ENCODE data around the gene OSGIN1.

OSGIN1 gene, protein sequence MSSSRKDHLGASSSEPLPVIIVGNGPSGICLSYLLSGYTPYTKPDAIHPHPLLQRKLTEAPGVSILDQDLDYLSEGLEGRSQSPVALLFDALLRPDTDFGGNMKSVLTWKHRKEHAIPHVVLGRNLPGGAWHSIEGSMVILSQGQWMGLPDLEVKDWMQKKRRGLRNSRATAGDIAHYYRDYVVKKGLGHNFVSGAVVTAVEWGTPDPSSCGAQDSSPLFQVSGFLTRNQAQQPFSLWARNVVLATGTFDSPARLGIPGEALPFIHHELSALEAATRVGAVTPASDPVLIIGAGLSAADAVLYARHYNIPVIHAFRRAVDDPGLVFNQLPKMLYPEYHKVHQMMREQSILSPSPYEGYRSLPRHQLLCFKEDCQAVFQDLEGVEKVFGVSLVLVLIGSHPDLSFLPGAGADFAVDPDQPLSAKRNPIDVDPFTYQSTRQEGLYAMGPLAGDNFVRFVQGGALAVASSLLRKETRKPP

DNA sequence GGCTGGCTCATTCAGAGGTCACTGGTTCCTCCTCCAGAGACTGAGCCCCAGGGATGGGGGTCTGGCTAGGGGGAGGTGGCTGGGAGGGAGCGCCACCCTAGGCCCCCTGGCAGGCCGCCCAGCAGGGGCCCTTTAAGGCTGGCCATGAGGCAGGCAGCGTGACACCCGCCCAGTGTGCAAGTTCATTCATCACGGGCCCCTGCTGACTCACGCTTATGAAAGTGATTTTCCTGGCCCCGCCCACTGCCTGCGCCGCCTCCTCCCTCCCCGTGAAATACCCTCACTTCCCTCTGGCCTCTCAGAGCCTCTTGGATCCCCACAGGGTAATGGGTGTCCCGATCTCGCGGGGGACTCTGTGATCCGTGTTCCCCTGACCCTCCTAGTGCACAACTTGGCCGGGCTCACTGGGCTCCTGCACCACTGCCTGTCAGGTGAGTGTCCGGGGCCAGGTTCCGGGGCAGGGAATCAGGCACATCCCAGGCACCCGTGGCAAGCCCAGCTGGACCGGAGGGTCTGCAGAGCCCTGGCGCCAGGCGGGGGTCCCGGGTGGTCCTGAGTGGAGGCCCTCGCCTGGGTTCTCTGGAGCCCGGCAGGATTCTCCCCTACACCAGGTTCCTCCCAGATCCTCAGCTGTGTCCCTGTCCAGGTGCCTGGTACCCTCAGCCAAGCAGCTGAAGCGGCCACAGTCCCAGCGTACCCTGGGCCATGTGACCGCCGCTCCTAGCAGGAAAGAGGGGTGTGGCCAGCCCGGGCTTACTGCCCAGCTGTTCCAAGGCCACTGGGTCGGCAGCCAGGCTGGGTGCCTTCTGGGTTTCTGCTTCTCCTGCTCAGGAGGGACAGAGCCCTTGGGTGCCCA lies at the start of gene OSGIN1:
Gene OSGIN1 (plus strand): TSS at position 301 of the 856 bp plus-strand sequence. CDS start 4,432 bp downstream, outside the sequence.
- H3K4me3 ChIP-seq (ENCODE audit: low read depth, low read length), result peak within 1 kb of the TSS; percentile 77
- TF ChIP-seq CTCF (IDR thresholded peaks at IDR 0.05; ENCODE audit: low read depth, low read length), result no peak

GRCh38 chr16:83903751-83904150 lies 49.3 kb upstream of the OSGIN1 start:
- no peak overlapping the region for H3K4me3 ChIP-seq (ENCODE audit: low read depth, low read length)
- TF ChIP-seq CTCF (IDR thresholded peaks at IDR 0.05; ENCODE audit: low read depth, low read length), result no peak

- TF ChIP-seq CTCF (IDR thresholded peaks at IDR 0.05; ENCODE audit: low read depth, low read length), result no peak
- H3K4me3 ChIP-seq (ENCODE audit: low read depth, low read length), result no peak overlapping the region
Observed at GRCh38 chr16:83906683-83907082, 46.4 kb upstream of the OSGIN1 start.

- TF ChIP-seq CTCF (IDR thresholded peaks at IDR 0.05; ENCODE audit: low read depth, low read length), result no peak
- no peak overlapping the region for H3K4me3 ChIP-seq (ENCODE audit: low read depth, low read length)
Observed at GRCh38 chr16:83907111-83907510, 45.9 kb upstream of the OSGIN1 start.

GRCh38 chr16:83907631-83908250 lies 45.3 kb upstream of the OSGIN1 start:
- no peak for TF ChIP-seq CTCF (IDR thresholded peaks at IDR 0.05; ENCODE audit: low read depth, low read length)
- no peak overlapping the region for H3K4me3 ChIP-seq (ENCODE audit: low read depth, low read length)

GRCh38 chr16:83908798-83909197 lies 44.2 kb upstream of the OSGIN1 start:
- H3K4me3 ChIP-seq (ENCODE audit: low read depth, low read length), result no peak overlapping the region
- no peak for TF ChIP-seq CTCF (IDR thresholded peaks at IDR 0.05; ENCODE audit: low read depth, low read length)

All from WI38 (cell line).